Naive B cell (primary cell): ENCODE results near the gene FBXL7. TPM values are rescaled to one million over a fixed set of nuclear protein-coding genes. Genes with fewer than 3 reads are reported as not detected.

Source experiments
- ATAC-seq, 2 donors: fragments of 150-1000 bp; cut with Tn5 transposase; 2 replicates each; pipeline ENCODE4 v1.10.0; 2021; ENCODE audit warnings: low read depth in 2 of 2, mild to moderate bottlenecking in 2 of 2, moderate library complexity in 2 of 2
- DNase-seq: peaks from one replicate; pipeline ENCODE4 v3.0.0; 2022
- H3K27ac Mint-ChIP-seq, 6 donors: one replicate each; pipeline ENCODE4 v1.8.0; 2020 to 2022; ENCODE audit warnings: mild to moderate bottlenecking in 6 of 6, mixed read lengths in 6 of 6, moderate library complexity in 5 of 6, inconsistent platforms in 2 of 6
- H3K27me3 Mint-ChIP-seq, 3 donors: one replicate each; pipeline ENCODE4 v1.8.0; 2021 to 2022; ENCODE audit warnings: mixed read lengths in 3 of 3, mild to moderate bottlenecking in 1 of 3
- H3K36me3 Mint-ChIP-seq, 2 donors: one replicate each; pipeline ENCODE4 v1.8.0; 2020 to 2022; ENCODE audit warnings: mixed read lengths in 2 of 2, inconsistent platforms in 1 of 2, mild to moderate bottlenecking in 1 of 2
- H3K4me1 Mint-ChIP-seq, 3 donors: one replicate each; pipeline ENCODE4 v1.8.0; 2020 to 2022; ENCODE audit warnings: mixed read lengths in 3 of 3, inconsistent platforms in 1 of 3, mild to moderate bottlenecking in 1 of 3, moderate library complexity in 1 of 3
- H3K4me3 Mint-ChIP-seq, 8 donors: one replicate each; pipeline ENCODE4 v1.8.0; 2020 to 2022; ENCODE audit warnings: mild to moderate bottlenecking in 8 of 8, mixed read lengths in 8 of 8, moderate library complexity in 8 of 8, inconsistent platforms in 2 of 8
- H3K9me3 Mint-ChIP-seq, 7 donors: one replicate each; pipeline ENCODE4 v1.8.0; 2020 to 2022; ENCODE audit warnings: mixed read lengths in 7 of 7, mild to moderate bottlenecking in 5 of 7, inconsistent platforms in 2 of 7, moderate library complexity in 1 of 7
- polyA plus RNA-seq, 6 donors: library from polyadenylated mRNA; unstranded; fragments of 300-500 nt; fragmentation: Illumina TruSeq; gene quantifications; one replicate each; pipeline ENCODE4 v1.2.3, GENCODE V29; 2021; ENCODE audit warnings: low read depth in 6 of 6

The FBXL7 gene
- polyA plus RNA-seq, 6 donors from 2014 or later = not detected

GRCh38 chr5:15650266-15650665 lies 150.3 kb downstream of the FBXL7 start:
- Mint-ChIP-seq H3K27me3 (no peaks in the 10 kb centered on the region), H3K4me1 (no peaks in the 10 kb centered on the region), H3K9me3 (peaks cover 0 to 17% (median 1%) of the 10 kb centered on the region in 7 donors), H3K27ac (no peak overlapping the region), H3K36me3 (no peaks in the 10 kb centered on the region), H3K4me3 (no peak overlapping the region)
- ATAC-seq (no peak), DNase-seq (no peak)

GRCh38 chr5:15654779-15655178 lies 154.8 kb downstream of the FBXL7 start:
- H3K4me3 Mint-ChIP-seq = no peak overlapping the region
- H3K9me3 Mint-ChIP-seq = peaks cover 0 to 8% (median 4%) of the 10 kb centered on the region in 7 donors
- no peak for ATAC-seq
- no peak for DNase-seq
- no peaks in the 10 kb centered on the region for H3K36me3 Mint-ChIP-seq
- H3K27me3 Mint-ChIP-seq = no peaks in the 10 kb centered on the region
- no peaks in the 10 kb centered on the region for H3K4me1 Mint-ChIP-seq
- H3K27ac Mint-ChIP-seq = no peak overlapping the region

GRCh38 chr5:15655683-15656082 lies 155.7 kb downstream of the FBXL7 start:
- H3K4me1 Mint-ChIP-seq = no peaks in the 10 kb centered on the region
- no peak overlapping the region for H3K4me3 Mint-ChIP-seq
- peaks cover 0 to 7% (median 4%) of the 10 kb centered on the region in 7 donors for H3K9me3 Mint-ChIP-seq
- no peak for DNase-seq
- no peaks in the 10 kb centered on the region for H3K36me3 Mint-ChIP-seq
- no peaks in the 10 kb centered on the region for H3K27me3 Mint-ChIP-seq
- no peak for ATAC-seq
- no peak overlapping the region for H3K27ac Mint-ChIP-seq

GRCh38 chr5:15664961-15665360 lies 165.0 kb downstream of the FBXL7 start:
- H3K4me1 Mint-ChIP-seq = no peaks in the 10 kb centered on the region
- no peak overlapping the region for H3K4me3 Mint-ChIP-seq
- ATAC-seq = no peak
- DNase-seq = no peak
- H3K36me3 Mint-ChIP-seq = no peaks in the 10 kb centered on the region
- H3K27me3 Mint-ChIP-seq = no peaks in the 10 kb centered on the region
- H3K9me3 Mint-ChIP-seq = peaks cover 8 to 23% (median 12%) of the 10 kb centered on the region in 7 donors
- H3K27ac Mint-ChIP-seq = no peak overlapping the region

- ATAC-seq (no peak), DNase-seq (no peak)
- Mint-ChIP-seq H3K9me3 (peaks cover 2 to 18% (median 5%) of the 10 kb centered on the region in 7 donors), H3K27me3 (no peaks in the 10 kb centered on the region), H3K4me1 (no peaks in the 10 kb centered on the region), H3K27ac (no peak overlapping the region), H3K36me3 (no peaks in the 10 kb centered on the region), H3K4me3 (no peak overlapping the region)
These were observed 169.8 kb downstream of the FBXL7 start for GRCh38 chr5:15669826-15670225.

- Mint-ChIP-seq H3K4me3 (no peak overlapping the region), H3K27ac (no peak overlapping the region), H3K4me1 (no peaks in the 10 kb centered on the region), H3K9me3 (peaks cover 0 to 11% (median 3%) of the 10 kb centered on the region in 7 donors), H3K36me3 (no peaks in the 10 kb centered on the region), H3K27me3 (no peaks in the 10 kb centered on the region)
- DNase-seq (no peak), ATAC-seq (no peak)
These were observed 174.7 kb downstream of the FBXL7 start for GRCh38 chr5:15674716-15675115.

- no peak overlapping the region for H3K27ac Mint-ChIP-seq
- no peak for DNase-seq
- H3K4me1 Mint-ChIP-seq = no peaks in the 10 kb centered on the region
- no peaks in the 10 kb centered on the region for H3K27me3 Mint-ChIP-seq
- H3K9me3 Mint-ChIP-seq = peaks cover 0 to 6% (median 2%) of the 10 kb centered on the region in 7 donors
- ATAC-seq = no peak
- no peak overlapping the region for H3K4me3 Mint-ChIP-seq
- H3K36me3 Mint-ChIP-seq = no peaks in the 10 kb centered on the region
These were observed 176.6 kb downstream of the FBXL7 start for GRCh38 chr5:15676591-15676990.

GRCh38 chr5:15679161-15679560 lies 179.2 kb downstream of the FBXL7 start:
- H3K4me3 Mint-ChIP-seq = no peak overlapping the region
- no peaks in the 10 kb centered on the region for H3K27me3 Mint-ChIP-seq
- H3K9me3 Mint-ChIP-seq = peaks cover 0 to 10% (median 3%) of the 10 kb centered on the region in 7 donors
- H3K4me1 Mint-ChIP-seq = no peaks in the 10 kb centered on the region
- H3K36me3 Mint-ChIP-seq = no peaks in the 10 kb centered on the region
- H3K27ac Mint-ChIP-seq = no peak overlapping the region
- DNase-seq (no peak), ATAC-seq (no peak)

GRCh38 chr5:15680455-15680854 lies 180.5 kb downstream of the FBXL7 start:
- Mint-ChIP-seq H3K9me3 (peaks cover 0 to 12% (median 2%) of the 10 kb centered on the region in 7 donors), H3K27ac (no peak overlapping the region), H3K36me3 (no peaks in the 10 kb centered on the region), H3K4me3 (no peak overlapping the region), H3K27me3 (no peaks in the 10 kb centered on the region), H3K4me1 (no peaks in the 10 kb centered on the region)
- DNase-seq (no peak), ATAC-seq (no peak)

- no peak overlapping the region for H3K27ac Mint-ChIP-seq
- DNase-seq (no peak), ATAC-seq (no peak)
- H3K27me3 Mint-ChIP-seq = no peaks in the 10 kb centered on the region
- peaks cover 0 to 12% (median 0%) of the 10 kb centered on the region in 7 donors for H3K9me3 Mint-ChIP-seq
- H3K36me3 Mint-ChIP-seq = no peaks in the 10 kb centered on the region
- H3K4me1 Mint-ChIP-seq = no peaks in the 10 kb centered on the region
- H3K4me3 Mint-ChIP-seq = no peak overlapping the region
These were observed 182.1 kb downstream of the FBXL7 start for GRCh38 chr5:15682122-15682521.

GRCh38 chr5:15682566-15682965 lies 182.6 kb downstream of the FBXL7 start:
- no peak overlapping the region for H3K27ac Mint-ChIP-seq
- ATAC-seq (no peak), DNase-seq (no peak)
- no peaks in the 10 kb centered on the region for H3K27me3 Mint-ChIP-seq
- H3K36me3 Mint-ChIP-seq = no peaks in the 10 kb centered on the region
- peaks cover 0 to 12% (median 0%) of the 10 kb centered on the region in 7 donors for H3K9me3 Mint-ChIP-seq
- H3K4me3 Mint-ChIP-seq = no peak overlapping the region
- no peaks in the 10 kb centered on the region for H3K4me1 Mint-ChIP-seq

GRCh38 chr5:15683332-15683731 lies 183.4 kb downstream of the FBXL7 start:
- H3K4me3 Mint-ChIP-seq = no peak overlapping the region
- DNase-seq (no peak), ATAC-seq (no peak)
- H3K27me3 Mint-ChIP-seq = no peaks in the 10 kb centered on the region
- peaks cover 0 to 12% (median 0%) of the 10 kb centered on the region in 7 donors for H3K9me3 Mint-ChIP-seq
- no peaks in the 10 kb centered on the region for H3K36me3 Mint-ChIP-seq
- H3K4me1 Mint-ChIP-seq = no peaks in the 10 kb centered on the region
- no peak overlapping the region for H3K27ac Mint-ChIP-seq

GRCh38 chr5:15687401-15687800 lies 187.4 kb downstream of the FBXL7 start:
- DNase-seq = no peak
- no peak for ATAC-seq
- H3K27me3 Mint-ChIP-seq = no peaks in the 10 kb centered on the region
- peaks cover 0 to 8% (median 1%) of the 10 kb centered on the region in 7 donors for H3K9me3 Mint-ChIP-seq
- H3K27ac Mint-ChIP-seq = no peak overlapping the region
- H3K4me1 Mint-ChIP-seq = no peaks in the 10 kb centered on the region
- no peaks in the 10 kb centered on the region for H3K36me3 Mint-ChIP-seq
- no peak overlapping the region for H3K4me3 Mint-ChIP-seq

- no peaks in the 10 kb centered on the region for H3K27me3 Mint-ChIP-seq
- H3K4me3 Mint-ChIP-seq = no peak overlapping the region
- no peaks in the 10 kb centered on the region for H3K4me1 Mint-ChIP-seq
- H3K9me3 Mint-ChIP-seq = peaks cover 0 to 5% (median 0%) of the 10 kb centered on the region in 7 donors
- H3K27ac Mint-ChIP-seq = no peak overlapping the region
- DNase-seq (no peak), ATAC-seq (no peak)
- no peaks in the 10 kb centered on the region for H3K36me3 Mint-ChIP-seq
These were observed 189.9 kb downstream of the FBXL7 start for GRCh38 chr5:15689836-15690235.

- Mint-ChIP-seq H3K9me3 (peaks cover 0 to 5% (median 0%) of the 10 kb centered on the region in 7 donors), H3K27ac (no peak overlapping the region), H3K4me1 (no peaks in the 10 kb centered on the region), H3K36me3 (no peaks in the 10 kb centered on the region), H3K4me3 (no peak overlapping the region), H3K27me3 (no peaks in the 10 kb centered on the region)
- no peak for DNase-seq
- ATAC-seq = no peak
These were observed 190.6 kb downstream of the FBXL7 start for GRCh38 chr5:15690611-15691010.
